ENCODE data around the gene PRSS56.
"Not testable (repeated sequence)": the region's sequence is repeated elsewhere in the genome, so short reads cannot be mapped to it uniquely, and the experiment has no call there.

The PRSS56 gene

GRCh38 chr2:232567721-232568120, 47.5 kb downstream of the PRSS56 start:
- peak overlapping the region; percentile 83 for H3K27ac ChIP-seq
- ChIA-PET CTCF (no interaction called here), POLR2A (ENCODE audit: low non-redundant PET) (interaction anchor here (0.6 kb wide), 2 partner anchors 14 to 792 kb away, joined by 3 to 4 read pairs; no protein-coding TSS in a partner anchor)
- TF ChIP-seq CTCF (conservative IDR thresholded peaks at IDR 0.05; ENCODE audit: low read depth): no peak
- DNase-seq (ENCODE audit: low spot score): no peak

- DNase-seq (ENCODE audit: low spot score): peak; percentile 78
- ChIA-PET CTCF (no interaction called here), POLR2A (ENCODE audit: low non-redundant PET) (interaction anchor here (0.6 kb wide), 2 partner anchors 15 to 792 kb away, joined by 3 to 4 read pairs; no protein-coding TSS in a partner anchor)
- TF ChIP-seq CTCF (conservative IDR thresholded peaks at IDR 0.05; ENCODE audit: low read depth): no peak
- peak overlapping the region; percentile 83 for H3K27ac ChIP-seq
Observed at GRCh38 chr2:232568161-232568560, 48.0 kb downstream of the PRSS56 start.

GRCh38 chr2:232569541-232569940, 49.4 kb downstream of the PRSS56 start:
- CTCF ChIA-PET: no interaction called here
- POLR2A ChIA-PET (ENCODE audit: low non-redundant PET): no interaction called here
- no peak for DNase-seq (ENCODE audit: low spot score)
- TF ChIP-seq CTCF (conservative IDR thresholded peaks at IDR 0.05; ENCODE audit: low read depth): no peak
- H3K27ac ChIP-seq: peak overlapping the region; percentile 23; the same call in 1 of the 2 replicates

GRCh38 chr2:232570481-232570880, 50.3 kb downstream of the PRSS56 start:
- POLR2A ChIA-PET (ENCODE audit: low non-redundant PET); CTCF ChIA-PET: not testable (repeated sequence)

GRCh38 chr2:232571026-232571474, 50.9 kb downstream of the PRSS56 start:
- ChIA-PET CTCF (no interaction called here), POLR2A (ENCODE audit: low non-redundant PET) (no interaction called here)
- H3K27ac ChIP-seq: peak overlapping the region; percentile 57
- TF ChIP-seq CTCF (conservative IDR thresholded peaks at IDR 0.05; ENCODE audit: low read depth): no peak
- DNase-seq (ENCODE audit: low spot score): no peak

More at GRCh38 chr2:232570481-232570880, 50.3 kb downstream of the PRSS56 start:
- not testable (repeated sequence) for DNase-seq (ENCODE audit: low spot score)
- peak overlapping the region; percentile 57 for H3K27ac ChIP-seq

- ChIA-PET CTCF (interaction anchor here (0.7 kb wide), 1 partner anchor 72 kb away, joined by 3 read pairs; no protein-coding TSS in a partner anchor), POLR2A (ENCODE audit: low non-redundant PET) (no interaction called here)
- no peak overlapping the region for H3K27ac ChIP-seq
- no peak for TF ChIP-seq CTCF (conservative IDR thresholded peaks at IDR 0.05; ENCODE audit: low read depth)
- no peak for DNase-seq (ENCODE audit: low spot score)
Observed at GRCh38 chr2:232573042-232573441, 52.9 kb downstream of the PRSS56 start.

GRCh38 chr2:232573771-232574435, 53.7 kb downstream of the PRSS56 start:
- TF ChIP-seq CTCF (conservative IDR thresholded peaks at IDR 0.05; ENCODE audit: low read depth): no peak
- ChIA-PET POLR2A (ENCODE audit: low non-redundant PET) (no interaction called here), CTCF (no interaction called here)
- H3K27ac ChIP-seq: peak overlapping the region; percentile 82
- DNase-seq (ENCODE audit: low spot score): no peak

All from RWPE1 (cell line).